A549 (cell line): Measurements from ENCODE around the gene SMIM44. TPM values are rescaled to one million over a fixed set of nuclear protein-coding genes. Genes with fewer than 3 reads are reported as not detected.
A peak's percentile ranks its signal among the peaks of the same experiment; 100 is the strongest.

Source experiments
- ATAC-seq, 2 experiments: fragments of 200-7000 bp in 1 of 2; fragments of >200 bp in 1 of 2; cut with Nextera tagmentation in 1 of 2; cut with Tn5 transposase in 1 of 2; 3 replicates each; pipeline versions ENCODE4 v1.8.0 to v1.9.1; 2018 to 2020; ENCODE audit warnings: mild to moderate bottlenecking in 1 of 2, moderate library complexity in 1 of 2
- CTCF ChIA-PET: fragments of 300-600 bp; sonication (Branson Sonifier 250); formaldehyde crosslinking; extraction: SDS; loops from one replicate; lab custom pipeline; 2021; ENCODE audit warnings: antibody characterized with exemption, inconsistent platforms; lab: Yijun Ruan, JAX
- POLR2A ChIA-PET: fragments of 350-600 bp; formaldehyde crosslinking; extraction: SDS; loops from one replicate; lab custom pipeline; 2021; ENCODE audit warnings: antibody characterized with exemption, inconsistent platforms; lab: Yijun Ruan, JAX
- DNase-seq, 2 experiments: peaks; one replicate each; pipeline versions ENCODE4 v3.0.0 to v3.0.0-alpha.2; 2011 to 2016; ENCODE audit warnings: low read depth in 1 of 2, low spot score in 1 of 2
- FAIRE-seq: peaks from 2 replicates; lab custom pipeline; 2011; peaks lifted over from hg19 to GRCh38; lab: Jason Lieb, UNC
- H3K27ac ChIP-seq, 2 experiments: fragments of >200 bp; sonication (Bioruptor Twin); formaldehyde crosslinking; 3 replicates each; pipeline ENCODE4 v1.5.1; 2016 to 2017
- H3K4me1 ChIP-seq: fragments of >200 bp; sonication (Bioruptor Twin); formaldehyde crosslinking; 3 replicates; pipeline ENCODE4 v1.6.1; 2016
- H3K4me2 ChIP-seq: fragments of >200 bp; sonication (Bioruptor Twin); formaldehyde crosslinking; 3 replicates; pipeline ENCODE4 v1.6.1; 2016
- H3K4me3 ChIP-seq: fragments of >200 bp; sonication (Bioruptor Twin); formaldehyde crosslinking; 3 replicates; pipeline ENCODE4 v1.5.1; 2016
- H3K9me3 ChIP-seq: fragments of >200 bp; sonication (Bioruptor Twin); formaldehyde crosslinking; 3 replicates; pipeline ENCODE4 v1.6.1; 2016
- BCL3 ChIP-seq: fragments of >200 bp; sonication (Bioruptor Twin); formaldehyde crosslinking; IDR thresholded peaks from 3 replicates; pipeline ENCODE4 v1.6.1; 2016
- CHD4 ChIP-seq: fragments of 200-600 bp; sonication (generic); IDR thresholded peaks from 2 replicates; pipeline ENCODE4 v1.6.1; 2016; ENCODE audit warnings: antibody characterized with exemption, mild to moderate bottlenecking, borderline replicate concordance
- CTCF ChIP-seq: fragments of >200 bp; sonication (Bioruptor Twin); formaldehyde crosslinking; IDR thresholded peaks from 3 replicates; pipeline ENCODE4 v1.5.1; 2016
- E2F6 ChIP-seq: IDR thresholded peaks from 2 replicates; pipeline ENCODE4 v1.6.1; 2012; ENCODE audit warnings: low read depth, borderline replicate concordance
- EHF ChIP-seq: fragments of 250-450 bp; sonication (Bioruptor Pico); IDR thresholded peaks from 2 replicates; pipeline ENCODE4 v1.5.0; 2020; ENCODE audit warnings: mild to moderate bottlenecking
- ESRRA ChIP-seq: fragments of 150-350 bp; IDR thresholded peaks from 2 replicates; pipeline ENCODE4 v1.6.1; 2014; ENCODE audit warnings: mild to moderate bottlenecking, low read length, borderline replicate concordance
- GATA3 ChIP-seq: IDR thresholded peaks from 2 replicates; pipeline ENCODE4 v1.6.1; 2012; ENCODE audit warnings: borderline replicate concordance
- HEYL ChIP-seq: fragments of 250-450 bp; sonication (Bioruptor Pico); IDR thresholded peaks from 2 replicates; pipeline ENCODE4 v1.8.0; 2021; ENCODE audit warnings: mild to moderate bottlenecking, moderate library complexity
- HMGXB4 ChIP-seq: fragments of 250-450 bp; sonication (Bioruptor Pico); IDR thresholded peaks from 2 replicates; pipeline ENCODE4 v1.5.0; 2021; ENCODE audit warnings: mild to moderate bottlenecking, moderate library complexity, borderline replicate concordance
- HOXA7 ChIP-seq: fragments of 250-450 bp; sonication (Bioruptor Pico); IDR thresholded peaks from 2 replicates; pipeline ENCODE4 v1.5.0; 2020; ENCODE audit warnings: mild to moderate bottlenecking, moderate library complexity
- JUN ChIP-seq, 2 experiments: fragments of >200 bp; sonication (Bioruptor Twin); formaldehyde crosslinking; IDR thresholded peaks; 2 replicates in 1 of 2; 3 replicates in 1 of 2; pipeline ENCODE4 v1.6.1; 2016 to 2017
- JUNB ChIP-seq: fragments of >200 bp; sonication (Bioruptor Twin); formaldehyde crosslinking; IDR thresholded peaks from 2 replicates; pipeline ENCODE4 v1.6.1; 2016
- PBX3 ChIP-seq: IDR thresholded peaks from 2 replicates; pipeline ENCODE4 v1.6.1; 2012
- PHF8 ChIP-seq: fragments of 200-600 bp; sonication (generic); IDR thresholded peaks from 2 replicates; pipeline ENCODE4 v1.6.1; 2016; ENCODE audit warnings: low read depth, mild to moderate bottlenecking, antibody characterized with exemption, moderate library complexity, borderline replicate concordance
- POLR2AphosphoS2 ChIP-seq: conservative IDR thresholded peaks from 2 replicates; pipeline ENCODE4 v1.6.1; 2012; ENCODE audit warnings: low read length, improper control_type of control experiment, inconsistent platforms
- RNF2 ChIP-seq: fragments of 200-600 bp; sonication (generic); IDR thresholded peaks from 2 replicates; pipeline ENCODE4 v1.6.1; 2016; ENCODE audit warnings: low read depth, mild to moderate bottlenecking, antibody characterized with exemption, moderate library complexity, borderline replicate concordance
- TFCP2L1 ChIP-seq: fragments of 250-450 bp; sonication (Bioruptor Pico); IDR thresholded peaks from 2 replicates; pipeline ENCODE4 v1.5.0; 2021; ENCODE audit warnings: mild to moderate bottlenecking
- TP53 ChIP-seq: fragments of 250-450 bp; sonication (Bioruptor Pico); IDR thresholded peaks from 2 replicates; pipeline ENCODE4 v1.5.0; 2021; ENCODE audit warnings: mild to moderate bottlenecking, moderate library complexity
- USF2 ChIP-seq: fragments of 450-650 bp; IDR thresholded peaks from 2 replicates; pipeline ENCODE4 v1.6.1; 2014; ENCODE audit warnings: antibody characterized with exemption
- ZC3H11A ChIP-seq: fragments of 450-650 bp; IDR thresholded peaks from 2 replicates; pipeline ENCODE4 v1.6.1; 2014; ENCODE audit warnings: antibody characterized with exemption, mild to moderate bottlenecking
- ZFP36 ChIP-seq: fragments of 450-650 bp; IDR thresholded peaks from 2 replicates; pipeline ENCODE4 v1.6.1; 2014; ENCODE audit warnings: borderline replicate concordance; ENCODE audit not compliant: partially characterized antibody
- WGBS: methylation state at CpG from one replicate; pipeline ENCODE4 v1.1.6; 2017; ENCODE audit errors: missing lambda C conversion rate; 5-methylcytosine and 5-hydroxymethylcytosine counted together
- polyA plus RNA-seq, 4 experiments: library from polyadenylated mRNA; depleted of rRNA in 3 of 4; stranded (reverse); fragments of >200 nt; fragmentation: RNase III in 1 of 4; extraction: RNeasy Plus Mini Kit Qiagen cat#74134 plus additional on column Dnase treatment in 1 of 4; gene quantifications; 2 replicates in 3 of 4; 3 replicates in 1 of 4; pipeline ENCODE4 v1.2.3, GENCODE V29; 2011 to 2017
- TF ChIP-seq, protein P1 (sequence below): fragments of >200 bp; sonication (Bioruptor Twin); formaldehyde crosslinking; IDR thresholded peaks from 2 replicates; pipeline ENCODE4 v1.6.1; 2016
- TF ChIP-seq, protein P2 (sequence below): IDR thresholded peaks from 2 replicates; pipeline ENCODE4 v1.6.1; 2012

The SMIM44 gene
- polyA plus RNA-seq, 2 of the 4 experiments (the other 2 are of a cell fraction) = not detected

- peaks cover 13% of the 10 kb centered on the region; the same call in 2 of the 3 replicates for H3K4me1 ChIP-seq
- no peaks in the 10 kb centered on the region for H3K9me3 ChIP-seq
- WGBS = 92% methylated on average over 27 of the region's 37 CpGs
- H3K4me2 ChIP-seq = no peak overlapping the region
- H3K4me3 ChIP-seq = no peak overlapping the region
- ChIA-PET POLR2A (no interaction called here), CTCF (interaction anchor here (1.3 kb wide), 1 partner anchor 25 kb away, joined by 3 read pairs; no protein-coding TSS in a partner anchor)
- DNase-seq = no peak
- no peak for FAIRE-seq
- peak in 1 of 2 experiments; percentile 37; a peak in 2 of 6 replicates for ATAC-seq
- TF ChIP-seq GATA3 (no peak), ZC3H11A (no peak), JUNB (no peak)
- no peak overlapping the region for H3K27ac ChIP-seq
These were observed 37.2 kb upstream of the SMIM44 start for GRCh38 chr19:3520166-3521103.

DNA sequence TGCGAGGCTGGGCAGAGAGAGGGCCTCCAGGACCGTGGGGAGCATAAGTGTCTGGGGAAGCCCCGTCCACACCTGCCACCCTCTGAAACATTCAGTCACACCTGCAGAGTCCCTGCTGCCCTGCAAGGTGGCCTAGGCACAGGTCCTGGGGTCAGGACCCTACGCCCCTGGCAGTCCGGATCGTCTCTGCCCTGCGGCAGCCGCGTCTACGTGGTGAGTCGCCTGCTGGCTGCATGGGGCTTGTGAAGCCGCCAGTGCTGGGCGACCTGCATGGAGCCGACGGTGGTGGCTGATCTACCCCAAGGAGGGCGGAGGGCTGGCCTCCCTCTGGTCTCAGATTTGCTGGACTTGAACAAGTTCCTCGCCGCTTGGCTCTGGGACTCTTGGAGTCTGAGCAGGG is 35.9 kb upstream of the SMIM44 start:
- CTCF ChIA-PET = interaction anchor here (3.2 kb wide), 1 partner anchor 26 kb away, joined by 12 read pairs; no protein-coding TSS in a partner anchor
- WGBS = 95% methylated on average over 8 of the region's 18 CpGs
- TF ChIP-seq E2F6 = no peak
- Histone ChIP-seq H3K9me3 (no peaks in the 10 kb centered on the region), H3K4me1 (peaks cover 13% of the 10 kb centered on the region; the same call in 2 of the 3 replicates), H3K4me2 (no peak overlapping the region), H3K4me3 (no peak overlapping the region), H3K27ac (no peak overlapping the region)
- no peak for DNase-seq
- POLR2A ChIA-PET = no interaction called here
- ATAC-seq = no peak
- FAIRE-seq = no peak

GRCh38 chr19:3518659-3519058 is 35.4 kb upstream of the SMIM44 start:
- ATAC-seq = no peak
- TF ChIP-seq HMGXB4 (CRISPR knock-in tag) (no peak), JUN (IDR thresholded peaks at IDR 0.05) (no peak), CTCF (no peak), POLR2AphosphoS2 (no peak), EHF (CRISPR knock-in tag) (no peak), RNF2 (no peak), BCL3 (no peak), PBX3 (no peak), TFCP2L1 (CRISPR knock-in tag) (no peak), USF2 (no peak), PHF8 (no peak), ESRRA (no peak), HEYL (CRISPR knock-in tag) (no peak), CHD4 (no peak), ZFP36 (no peak), HOXA7 (no peak), TP53 (CRISPR knock-in tag) (no peak)
- TF ChIP-seq, protein P1, sequence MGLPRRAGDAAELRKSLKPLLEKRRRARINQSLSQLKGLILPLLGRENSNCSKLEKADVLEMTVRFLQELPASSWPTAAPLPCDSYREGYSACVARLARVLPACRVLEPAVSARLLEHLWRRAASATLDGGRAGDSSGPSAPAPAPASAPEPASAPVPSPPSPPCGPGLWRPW = no peak
- TF ChIP-seq, protein P2, sequence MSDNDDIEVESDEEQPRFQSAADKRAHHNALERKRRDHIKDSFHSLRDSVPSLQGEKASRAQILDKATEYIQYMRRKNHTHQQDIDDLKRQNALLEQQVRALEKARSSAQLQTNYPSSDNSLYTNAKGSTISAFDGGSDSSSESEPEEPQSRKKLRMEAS = no peak

More at GRCh38 chr19:3518659-3519058, 35.4 kb upstream of the SMIM44 start:
- Histone ChIP-seq H3K4me2 (no peak overlapping the region), H3K4me3 (no peak overlapping the region), H3K4me1 (peaks cover 13% of the 10 kb centered on the region; the same call in 2 of the 3 replicates), H3K9me3 (no peaks in the 10 kb centered on the region), H3K27ac (no peak overlapping the region)
- DNase-seq (no peak), FAIRE-seq (no peak)
- ChIA-PET CTCF (interaction anchor here (1.0 to 3.2 kb wide), 3 partner anchors 18 to 67 kb away, joined by 3 to 12 read pairs (median 4); partner anchors contain the start of gene GIPC3), POLR2A (no interaction called here)
- 100% methylated on average over 2 of the region's 2 CpGs for WGBS
